ENCODE data around the gene TMEM95.

Gene TMEM95

DNA sequence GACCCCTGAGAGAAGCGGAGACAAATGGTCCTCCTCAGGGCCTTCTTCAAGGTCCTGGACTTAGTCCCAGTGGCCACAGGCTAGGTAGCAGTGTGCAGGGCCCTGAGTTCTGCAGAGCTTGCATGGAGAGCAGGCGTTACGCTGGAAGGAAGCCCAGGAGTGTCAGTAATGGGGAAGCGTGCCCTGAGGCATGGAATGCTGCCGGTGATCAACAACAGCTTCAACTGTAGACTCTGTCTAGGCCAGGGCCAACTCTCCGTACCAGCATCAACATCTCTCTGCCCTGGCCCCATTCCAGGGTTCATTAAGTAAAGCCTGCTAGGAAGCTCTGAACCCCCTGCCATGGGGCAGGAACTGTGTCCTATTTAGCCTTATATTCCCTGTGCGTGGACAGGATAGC, 25.4 kb downstream of the TMEM95 start:
- DNase-seq (ENCODE audit: low read depth in 2 of 2): peak in 1 of 2 donors; percentile 75
- no peak for TF ChIP-seq CTCF (IDR thresholded peaks at IDR 0.05; ENCODE audit: low read depth, low read length)
- no peak overlapping the region for H3K4me3 ChIP-seq (replicated peaks in 1 of 2; ENCODE audit: low read depth in 2 of 2, low read length in 2 of 2)

GRCh38 chr17:7380855-7381683, 26.1 kb downstream of the TMEM95 start, which contains the start of gene TNK1:
Gene TNK1, plus strand, starts transcription at chr17:7381089. Its CDS starts 1,838 bp downstream, at chr17:7382927.
- peak within 1 kb of the TSS; percentile 25 to 30 for H3K4me3 ChIP-seq (replicated peaks in 1 of 2; ENCODE audit: low read depth in 2 of 2, low read length in 2 of 2)
- no peak for TF ChIP-seq CTCF (IDR thresholded peaks at IDR 0.05; ENCODE audit: low read depth, low read length)
- DNase-seq (ENCODE audit: low read depth in 2 of 2): no peak

- no peak for DNase-seq (ENCODE audit: low read depth in 2 of 2)
- no peak overlapping the region for H3K4me3 ChIP-seq (replicated peaks in 1 of 2; ENCODE audit: low read depth in 2 of 2, low read length in 2 of 2)
- TF ChIP-seq CTCF (IDR thresholded peaks at IDR 0.05; ENCODE audit: low read depth, low read length): no peak
These were observed 27.9 kb downstream of the TMEM95 start for GRCh38 chr17:7382901-7383300.

- DNase-seq (ENCODE audit: low read depth in 2 of 2): no peak
- no peak for TF ChIP-seq CTCF (IDR thresholded peaks at IDR 0.05; ENCODE audit: low read depth, low read length)
- no peak overlapping the region for H3K4me3 ChIP-seq (replicated peaks in 1 of 2; ENCODE audit: low read depth in 2 of 2, low read length in 2 of 2)
These were observed 28.4 kb downstream of the TMEM95 start for GRCh38 chr17:7383371-7383741.

DNA sequence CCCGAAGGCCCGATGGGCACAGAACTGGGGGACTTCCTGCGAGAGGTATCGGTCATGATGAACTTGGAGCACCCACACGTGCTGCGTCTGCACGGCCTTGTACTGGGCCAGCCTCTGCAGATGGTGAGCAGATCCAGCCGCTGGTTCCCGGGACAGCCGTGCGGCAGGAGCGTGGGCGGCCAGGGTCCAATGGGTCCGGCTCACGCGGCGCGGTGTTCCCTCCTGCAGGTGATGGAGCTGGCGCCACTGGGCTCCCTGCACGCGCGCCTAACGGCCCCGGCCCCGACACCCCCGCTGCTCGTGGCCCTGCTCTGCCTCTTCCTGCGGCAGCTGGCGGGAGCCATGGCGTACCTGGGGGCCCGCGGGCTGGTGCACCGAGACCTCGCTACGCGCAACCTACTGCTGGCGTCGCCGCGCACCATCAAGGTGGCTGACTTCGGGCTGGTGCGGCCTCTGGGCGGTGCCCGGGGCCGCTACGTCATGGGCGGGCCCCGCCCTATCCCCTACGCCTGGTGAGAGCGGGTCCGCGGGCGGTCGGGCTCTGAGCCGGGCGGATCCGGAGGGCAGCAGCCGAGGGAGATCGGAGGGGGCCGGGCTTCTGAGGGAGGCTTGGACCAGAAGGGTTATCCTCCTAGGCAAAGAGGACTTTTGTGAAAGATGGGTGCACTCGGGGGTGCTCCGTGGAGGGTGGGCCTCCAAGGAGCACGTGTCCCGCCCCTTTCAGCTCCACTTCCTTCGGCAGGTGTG, 29.0 kb downstream of the TMEM95 start:
- TF ChIP-seq CTCF (IDR thresholded peaks at IDR 0.05; ENCODE audit: low read depth, low read length): no peak
- peak overlapping the region; percentile 36 to 41 for H3K4me3 ChIP-seq (replicated peaks in 1 of 2; ENCODE audit: low read depth in 2 of 2, low read length in 2 of 2)
- DNase-seq (ENCODE audit: low read depth in 2 of 2): peak in 1 of 2 donors; percentile 34

- TF ChIP-seq CTCF (IDR thresholded peaks at IDR 0.05; ENCODE audit: low read depth, low read length): no peak
- peak overlapping the region; percentile 36 to 41 for H3K4me3 ChIP-seq (replicated peaks in 1 of 2; ENCODE audit: low read depth in 2 of 2, low read length in 2 of 2)
- DNase-seq (ENCODE audit: low read depth in 2 of 2): no peak
These were observed 29.6 kb downstream of the TMEM95 start for GRCh38 chr17:7384489-7385081.
